HepG2 (cell line): ENCODE data around the gene CNGA1. TPM values are rescaled to one million over a fixed set of nuclear protein-coding genes. Genes with fewer than 3 reads are reported as not detected.

Source experiments
- DNMT3B ChIP-seq: conservative IDR thresholded peaks from 2 replicates; pipeline ENCODE4 v1.6.1; 2016; ENCODE audit warnings: missing biosample characterization, control low read depth
- ELF1 ChIP-seq: sonication (generic); formaldehyde crosslinking; IDR thresholded peaks from 2 replicates; pipeline ENCODE4 v1.4.0; 2020; ENCODE audit warnings: missing genetic modification reagents
- FIP1L1 ChIP-seq: fragments of 200-400 bp; formaldehyde crosslinking; IDR thresholded peaks from 2 replicates; pipeline ENCODE4 v1.6.1; 2018; ENCODE audit warnings: low read depth, mild to moderate bottlenecking, low read length, moderate library complexity, borderline replicate concordance; ENCODE audit not compliant: insufficient read depth
- FOXA3 ChIP-seq: IDR thresholded peaks from 2 replicates; pipeline ENCODE4 v1.6.1; 2016; ENCODE audit warnings: missing genetic modification reagents, missing compliant biosample characterization
- MTF1 ChIP-seq: sonication (generic); formaldehyde crosslinking; IDR thresholded peaks from 2 replicates; pipeline ENCODE4 v1.5.0; 2020; ENCODE audit warnings: missing genetic modification reagents
- MXI1 ChIP-seq: IDR thresholded peaks from 3 replicates; pipeline ENCODE4 v1.6.1; 2012; ENCODE audit warnings: low read depth, low read length, inconsistent platforms, borderline replicate concordance
- PAX8 ChIP-seq: sonication (generic); formaldehyde crosslinking; IDR thresholded peaks from 2 replicates; pipeline ENCODE4 v1.8.0; 2022; ENCODE audit warnings: mild to moderate bottlenecking, missing genetic modification reagents, borderline replicate concordance
- SMAD1 ChIP-seq: sonication (generic); formaldehyde crosslinking; IDR thresholded peaks from 2 replicates; pipeline ENCODE4 v1.4.0; 2020; ENCODE audit warnings: missing genetic modification reagents, low read depth, mild to moderate bottlenecking, borderline replicate concordance
- YEATS4 ChIP-seq: sonication (generic); formaldehyde crosslinking; IDR thresholded peaks from 2 replicates; pipeline ENCODE4 v1.4.0; 2020; ENCODE audit warnings: missing genetic modification reagents, borderline replicate concordance
- ZNF274 ChIP-seq: sonication (generic); formaldehyde crosslinking; IDR thresholded peaks from 2 replicates; pipeline ENCODE4 v1.5.1; 2020; ENCODE audit warnings: mild to moderate bottlenecking, missing genetic modification reagents
- ZNF292 ChIP-seq: sonication (generic); formaldehyde crosslinking; IDR thresholded peaks from 2 replicates; pipeline ENCODE4 v1.8.1; 2022; ENCODE audit warnings: mild to moderate bottlenecking, low read depth, missing genetic modification reagents, borderline replicate concordance
- polyA plus RNA-seq, 8 experiments: library from polyadenylated mRNA; depleted of rRNA in 3 of 8; stranded (reverse) in 7 of 8; unstranded in 1 of 8; fragments of >200 nt; fragmentation: Illumina TruSeq in 4 of 8; extraction: Trizol in 4 of 8; gene quantifications; 2 replicates each; pipeline versions ENCODE4 v1.2.1 to v1.2.3, GENCODE V29; 2011 to 2016; ENCODE audit warnings: low read depth in 4 of 8, missing spikeins in 1 of 8, mixed read lengths in 1 of 8; ENCODE audit not compliant: insufficient read depth in 1 of 8
- total RNA-seq, 5 experiments: library from RNA; depleted of rRNA; stranded (reverse); fragments of >200 nt; fragmentation: Illumina TruSeq; extraction: Trizol; gene quantifications; 2 replicates each; pipeline ENCODE4 v1.2.3, GENCODE V29; 2016; ENCODE audit warnings: low read depth in 1 of 5
- TF ChIP-seq, protein P1 (sequence below): sonication (generic); formaldehyde crosslinking; IDR thresholded peaks from 2 replicates; pipeline ENCODE4 v1.9.0; 2021; ENCODE audit warnings: missing genetic modification reagents, mild to moderate bottlenecking, borderline replicate concordance
- TF ChIP-seq, protein P2 (sequence below): sonication (generic); formaldehyde crosslinking; IDR thresholded peaks from 2 replicates; pipeline ENCODE4 v1.8.0; 2022; ENCODE audit warnings: low read depth, missing genetic modification reagents
- TF ChIP-seq, protein P3 (sequence below): IDR thresholded peaks from 2 replicates; pipeline ENCODE4 v1.6.1; 2016; ENCODE audit warnings: low read depth
- TF ChIP-seq, protein P4 (sequence below): sonication (generic); formaldehyde crosslinking; IDR thresholded peaks from 2 replicates; pipeline ENCODE4 v1.5.1; 2020; ENCODE audit warnings: mild to moderate bottlenecking, missing genetic modification reagents, moderate library complexity

CNGA1 gene
- total and polyA plus RNA-seq, 2 of the 13 experiments (the other 11 are each of a cell fraction or from before 2014, with no cell fraction given) = 0.22 to 0.40 TPM

DNA sequence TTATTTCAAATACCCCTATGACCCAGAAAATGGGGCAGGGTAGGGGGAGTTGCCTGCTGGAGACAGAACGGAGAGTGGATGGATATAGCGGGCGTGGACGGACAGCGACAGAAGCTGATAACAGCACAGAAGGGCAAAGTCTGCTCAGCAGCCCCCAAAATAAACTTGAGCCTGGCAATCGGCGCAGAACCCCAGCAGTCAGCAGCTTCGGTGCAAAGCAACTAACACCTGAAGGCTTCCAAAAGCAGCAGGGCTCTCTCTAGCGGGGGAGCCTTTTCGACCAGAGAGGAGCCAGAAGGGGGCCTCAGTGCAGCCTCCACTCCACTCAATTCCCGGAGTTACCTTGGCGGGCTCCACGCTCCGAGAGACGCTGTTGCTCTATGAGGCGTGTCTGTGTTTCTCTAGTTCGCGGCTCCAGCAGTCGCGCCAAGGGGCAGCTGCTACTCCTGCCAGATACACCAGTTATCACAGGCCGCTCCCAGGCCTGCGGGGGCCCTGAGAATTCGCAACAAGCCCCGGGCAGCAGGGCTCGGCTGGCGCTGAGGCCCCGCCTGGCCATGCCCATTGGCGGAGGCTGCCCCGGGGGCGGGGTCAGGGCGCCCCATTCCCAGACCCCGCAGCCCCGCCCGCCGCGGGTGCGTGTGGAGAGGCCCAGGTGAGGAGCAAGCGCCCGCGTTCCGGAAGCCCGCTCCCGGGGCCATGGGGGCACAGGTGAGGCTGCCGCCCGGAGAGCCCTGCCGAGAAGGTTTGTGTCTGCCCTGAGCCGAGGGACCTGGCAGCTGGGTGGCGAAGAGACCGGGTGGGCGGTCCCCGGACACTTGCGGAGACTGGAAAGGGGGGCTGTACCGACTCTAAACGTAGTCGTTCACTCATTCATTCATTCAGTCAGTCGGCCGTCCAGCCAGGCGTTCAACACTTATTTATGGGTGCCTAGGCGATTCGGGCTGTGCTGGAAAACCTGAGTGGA, at the start of gene CNGA1, which contains the start of gene NIPAL1 (continued):
- TF ChIP-seq, protein P1, sequence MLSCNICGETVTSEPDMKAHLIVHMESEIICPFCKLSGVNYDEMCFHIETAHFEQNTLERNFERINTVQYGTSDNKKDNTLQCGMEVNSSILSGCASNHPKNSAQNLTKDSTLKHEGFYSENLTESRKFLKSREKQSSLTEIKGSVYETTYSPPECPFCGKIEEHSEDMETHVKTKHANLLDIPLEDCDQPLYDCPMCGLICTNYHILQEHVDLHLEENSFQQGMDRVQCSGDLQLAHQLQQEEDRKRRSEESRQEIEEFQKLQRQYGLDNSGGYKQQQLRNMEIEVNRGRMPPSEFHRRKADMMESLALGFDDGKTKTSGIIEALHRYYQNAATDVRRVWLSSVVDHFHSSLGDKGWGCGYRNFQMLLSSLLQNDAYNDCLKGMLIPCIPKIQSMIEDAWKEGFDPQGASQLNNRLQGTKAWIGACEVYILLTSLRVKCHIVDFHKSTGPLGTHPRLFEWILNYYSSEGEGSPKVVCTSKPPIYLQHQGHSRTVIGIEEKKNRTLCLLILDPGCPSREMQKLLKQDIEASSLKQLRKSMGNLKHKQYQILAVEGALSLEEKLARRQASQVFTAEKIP (CRISPR knock-in tag) = no peak
- TF ChIP-seq ELF1 = no peak; the same call in 1 of the 2 replicates
- TF ChIP-seq MTF1 (CRISPR knock-in tag) = no peak
- no peak; the same call in 1 of the 2 replicates for TF ChIP-seq FOXA3
- TF ChIP-seq ZNF292 = peak; percentile 75
- TF ChIP-seq SMAD1 = no peak; the same call in 1 of the 2 replicates
- TF ChIP-seq, protein P2, sequence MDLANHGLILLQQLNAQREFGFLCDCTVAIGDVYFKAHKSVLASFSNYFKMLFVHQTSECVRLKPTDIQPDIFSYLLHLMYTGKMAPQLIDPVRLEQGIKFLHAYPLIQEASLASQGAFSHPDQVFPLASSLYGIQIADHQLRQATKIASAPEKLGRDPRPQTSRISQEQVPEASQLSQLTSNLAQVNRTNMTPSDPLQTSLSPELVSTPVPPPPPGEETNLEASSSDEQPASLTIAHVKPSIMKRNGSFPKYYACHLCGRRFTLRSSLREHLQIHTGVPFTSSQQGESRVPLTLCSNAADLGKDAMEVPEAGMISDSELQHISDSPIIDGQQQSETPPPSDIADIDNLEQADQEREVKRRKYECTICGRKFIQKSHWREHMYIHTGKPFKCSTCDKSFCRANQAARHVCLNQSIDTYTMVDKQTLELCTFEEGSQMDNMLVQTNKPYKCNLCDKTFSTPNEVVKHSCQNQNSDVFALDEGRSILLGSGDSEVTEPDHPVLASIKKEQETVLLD = no peak
- TF ChIP-seq PAX8 = peak; percentile 38; the same call in 1 of the 2 replicates
- no peak for TF ChIP-seq MXI1
- no peak for TF ChIP-seq FIP1L1
- TF ChIP-seq YEATS4 = peak; percentile 17; the same call in 1 of the 2 replicates
- TF ChIP-seq, protein P3, sequence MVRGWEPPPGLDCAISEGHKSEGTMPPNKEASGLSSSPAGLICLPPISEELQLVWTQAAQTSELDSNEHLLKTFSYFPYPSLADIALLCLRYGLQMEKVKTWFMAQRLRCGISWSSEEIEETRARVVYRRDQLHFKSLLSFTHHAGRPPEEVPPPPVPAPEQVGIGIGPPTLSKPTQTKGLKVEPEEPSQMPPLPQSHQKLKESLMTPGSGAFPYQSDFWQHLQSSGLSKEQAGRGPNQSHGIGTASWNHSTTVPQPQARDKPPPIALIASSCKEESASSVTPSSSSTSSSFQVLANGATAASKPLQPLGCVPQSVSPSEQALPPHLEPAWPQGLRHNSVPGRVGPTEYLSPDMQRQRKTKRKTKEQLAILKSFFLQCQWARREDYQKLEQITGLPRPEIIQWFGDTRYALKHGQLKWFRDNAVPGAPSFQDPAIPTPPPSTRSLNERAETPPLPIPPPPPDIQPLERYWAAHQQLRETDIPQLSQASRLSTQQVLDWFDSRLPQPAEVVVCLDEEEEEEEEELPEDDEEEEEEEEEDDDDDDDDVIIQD (CRISPR knock-in tag) = no peak; the same call in 1 of the 2 replicates
- TF ChIP-seq, protein P4, sequence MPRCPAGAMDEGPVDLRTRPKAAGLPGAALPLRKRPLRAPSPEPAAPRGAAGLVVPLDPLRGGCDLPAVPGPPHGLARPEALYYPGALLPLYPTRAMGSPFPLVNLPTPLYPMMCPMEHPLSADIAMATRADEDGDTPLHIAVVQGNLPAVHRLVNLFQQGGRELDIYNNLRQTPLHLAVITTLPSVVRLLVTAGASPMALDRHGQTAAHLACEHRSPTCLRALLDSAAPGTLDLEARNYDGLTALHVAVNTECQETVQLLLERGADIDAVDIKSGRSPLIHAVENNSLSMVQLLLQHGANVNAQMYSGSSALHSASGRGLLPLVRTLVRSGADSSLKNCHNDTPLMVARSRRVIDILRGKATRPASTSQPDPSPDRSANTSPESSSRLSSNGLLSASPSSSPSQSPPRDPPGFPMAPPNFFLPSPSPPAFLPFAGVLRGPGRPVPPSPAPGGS = no peak; the same call in 1 of the 2 replicates
- TF ChIP-seq DNMT3B (CRISPR knock-in tag) = no peak
- peak; percentile 64; the same call in 1 of the 2 replicates for TF ChIP-seq ZNF274 (CRISPR knock-in tag)
